GM23338 (cell line): ENCODE data around the gene CCDC28A. TPM values are rescaled to one million over a fixed set of nuclear protein-coding genes. Genes with fewer than 3 reads are reported as not detected.

Source experiments
- ATAC-seq: fragments of 200-7000 bp; cut with Tn5 transposase; 3 replicates; pipeline ENCODE4 v1.9.1; 2020
- DNase-seq: peaks from one replicate; pipeline ENCODE4 v3.0.0-alpha.2; 2015; ENCODE audit warnings: low spot score
- H2AFZ ChIP-seq: fragments of 200-600 bp; sonication (generic); 2 replicates; pipeline ENCODE4 v1.8.0; 2016; ENCODE audit warnings: antibody characterized with exemption, mild to moderate bottlenecking, moderate library complexity
- H3F3A ChIP-seq: fragments of 200-600 bp; sonication (generic); replicated peaks from 2 replicates; pipeline ENCODE4 v1.8.0; 2017; ENCODE audit warnings: antibody characterized with exemption, mixed run types, low read depth
- H3K27ac ChIP-seq: fragments of 200-600 bp; sonication (generic); 2 replicates; pipeline ENCODE4 v1.6.1; 2016; ENCODE audit warnings: low read depth
- H3K27me3 ChIP-seq: fragments of 200-600 bp; sonication (generic); 2 replicates; pipeline ENCODE4 v1.8.0; 2016; ENCODE audit warnings: mild to moderate bottlenecking, mixed run types, moderate library complexity; ENCODE audit not compliant: insufficient read depth
- H3K36me3 ChIP-seq: fragments of 200-600 bp; sonication (generic); 2 replicates; pipeline ENCODE4 v1.8.0; 2016; ENCODE audit warnings: mild to moderate bottlenecking; ENCODE audit not compliant: insufficient read depth
- H3K4me1 ChIP-seq: fragments of 200-600 bp; sonication (generic); 2 replicates; pipeline ENCODE4 v1.8.0; 2016; ENCODE audit warnings: mild to moderate bottlenecking, moderate library complexity; ENCODE audit not compliant: insufficient read depth
- H3K4me2 ChIP-seq: fragments of 200-600 bp; sonication (generic); 2 replicates; pipeline ENCODE4 v1.7.1; 2017; ENCODE audit warnings: mixed run types
- H3K4me3 ChIP-seq: fragments of 200-600 bp; sonication (generic); 2 replicates; pipeline ENCODE4 v1.6.1; 2016; ENCODE audit warnings: mixed run types
- H3K79me2 ChIP-seq: fragments of 200-600 bp; sonication (generic); replicated peaks from 2 replicates; pipeline ENCODE4 v1.8.0; 2017; ENCODE audit warnings: mild to moderate bottlenecking; ENCODE audit not compliant: insufficient read depth
- H3K9me2 ChIP-seq: fragments of 200-600 bp; sonication (generic); 2 replicates; pipeline ENCODE4 v1.8.0; 2017; ENCODE audit not compliant: insufficient read depth
- H4K20me1 ChIP-seq: fragments of 200-600 bp; sonication (generic); replicated peaks from 2 replicates; pipeline ENCODE4 v1.8.0; 2017; ENCODE audit warnings: mild to moderate bottlenecking; ENCODE audit not compliant: insufficient read depth
- H3K27ac Mint-ChIP-seq: 2 replicates; pipeline ENCODE4 v1.8.0; 2020; ENCODE audit warnings: inconsistent platforms, mild to moderate bottlenecking, moderate library complexity, mixed read lengths
- H3K27me3 Mint-ChIP-seq: 3 replicates; pipeline ENCODE4 v1.8.0; 2022; ENCODE audit warnings: low read depth, mild to moderate bottlenecking, moderate library complexity, mixed read lengths, inconsistent platforms; ENCODE audit not compliant: insufficient read depth, poor library complexity
- H3K36me3 Mint-ChIP-seq: 3 replicates; pipeline ENCODE4 v1.8.0; 2021; ENCODE audit warnings: low read depth, mild to moderate bottlenecking, inconsistent platforms, moderate library complexity, mixed read lengths
- H3K4me1 Mint-ChIP-seq: 3 replicates; pipeline ENCODE4 v1.8.0; 2020; ENCODE audit warnings: mild to moderate bottlenecking, inconsistent platforms, mixed read lengths
- H3K4me3 Mint-ChIP-seq: 3 replicates; pipeline ENCODE4 v1.8.0; 2021; ENCODE audit warnings: moderate library complexity, mild to moderate bottlenecking, inconsistent platforms, mixed read lengths
- H3K9me3 Mint-ChIP-seq: 3 replicates; pipeline ENCODE4 v1.8.0; 2020; ENCODE audit warnings: moderate library complexity, mild to moderate bottlenecking, inconsistent platforms, mixed read lengths
- CREB1 ChIP-seq: fragments of 250-450 bp; sonication (Bioruptor Pico); IDR thresholded peaks from 2 replicates; pipeline ENCODE4 v1.5.0; 2020; ENCODE audit warnings: low read depth, mild to moderate bottlenecking, moderate library complexity
- CTCF ChIP-seq, 2 experiments: fragments of 200-600 bp in 1 of 2; sonication (generic) in 1 of 2; conservative IDR thresholded peaks; 2 replicates each; pipeline versions ENCODE4 v1.5.1 to v1.6.1; 2016 to 2017; ENCODE audit warnings: antibody characterized with exemption in 2 of 2, low read depth in 2 of 2, mild to moderate bottlenecking in 2 of 2, moderate library complexity in 1 of 2
- ETS1 ChIP-seq: IDR thresholded peaks from 2 replicates; pipeline ENCODE4 v1.6.1; 2016; ENCODE audit warnings: antibody characterized with exemption
- EZH2 ChIP-seq: fragments of 200-600 bp; sonication (generic); IDR thresholded peaks from one replicate; pipeline ENCODE4 v1.8.0; 2017; ENCODE audit warnings: antibody characterized with exemption, mild to moderate bottlenecking, low read depth; ENCODE audit not compliant: unreplicated experiment
- EZH2phosphoT487 ChIP-seq: fragments of 200-600 bp; sonication (generic); IDR thresholded peaks from one replicate; pipeline ENCODE4 v1.8.1; 2018; ENCODE audit warnings: antibody characterized with exemption; ENCODE audit not compliant: unreplicated experiment
- NANOG ChIP-seq: IDR thresholded peaks from 2 replicates; pipeline ENCODE4 v1.6.1; 2016; ENCODE audit warnings: antibody characterized with exemption, borderline replicate concordance
- STAT1 ChIP-seq: IDR thresholded peaks from one replicate; pipeline ENCODE4 v1.6.1; 2016; ENCODE audit warnings: antibody characterized with exemption; ENCODE audit not compliant: unreplicated experiment
- ZNF114 ChIP-seq: fragments of 250-450 bp; sonication (Bioruptor Pico); IDR thresholded peaks from 2 replicates; pipeline ENCODE4 v1.5.0; 2020; ENCODE audit warnings: mild to moderate bottlenecking, moderate library complexity
- polyA plus RNA-seq: library from polyadenylated mRNA; unstranded; fragments of >200 nt; fragmentation: Nextera tagmentation; extraction: Ambion mirVana; gene quantifications from 2 replicates; pipeline ENCODE4 v1.2.1, GENCODE V29; 2016
- total RNA-seq: library from RNA; depleted of rRNA; stranded (reverse); fragments of >200 nt; shearing (Covaris generic); gene quantifications from 2 replicates; pipeline ENCODE4 v1.2.3, GENCODE V29; 2014

Gene CCDC28A
- total and polyA plus RNA-seq, 2 experiments from 2014 or later = 11.2 to 14.0 TPM

GRCh38 chr6:138805016-138805765 is 31.6 kb downstream of the CCDC28A start (continued):
- TF ChIP-seq CREB1 (CRISPR knock-in tag) = no peak
- TF ChIP-seq ETS1 = no peak
- no peak for TF ChIP-seq EZH2
- TF ChIP-seq ZNF114 (CRISPR knock-in tag) = no peak

- Mint-ChIP-seq H3K9me3 (no peaks in the 10 kb centered on the region), H3K36me3 (no peaks in the 10 kb centered on the region), H3K27ac (no peak overlapping the region), H3K27me3 (peaks cover 3% of the 10 kb centered on the region), H3K4me3 (no peak overlapping the region), H3K4me1 (no peaks in the 10 kb centered on the region)
- H3K27me3 ChIP-seq = no peaks in the 10 kb centered on the region
- H3K4me3 ChIP-seq = no peak overlapping the region
- no peaks in the 10 kb centered on the region for H3K79me2 ChIP-seq
- H3K27ac ChIP-seq = no peak overlapping the region
- no peaks in the 10 kb centered on the region for H4K20me1 ChIP-seq
- H3K36me3 ChIP-seq = no peaks in the 10 kb centered on the region
- H2AFZ ChIP-seq = no peak overlapping the region
- H3K4me1 ChIP-seq = no peaks in the 10 kb centered on the region
- TF ChIP-seq NANOG (no peak), STAT1 (no peak)
- ATAC-seq = no peak
- no peaks in the 10 kb centered on the region for H3F3A ChIP-seq
- no peak overlapping the region for H3K4me2 ChIP-seq
- H3K9me2 ChIP-seq = no peaks in the 10 kb centered on the region
- no peak for DNase-seq
These were observed 33.3 kb downstream of the CCDC28A start for GRCh38 chr6:138806889-138807288.

- no peaks in the 10 kb centered on the region for H3F3A ChIP-seq
- H3K36me3 ChIP-seq = no peaks in the 10 kb centered on the region
- no peaks in the 10 kb centered on the region for H3K9me2 ChIP-seq
- no peaks in the 10 kb centered on the region for H3K27me3 ChIP-seq
- Mint-ChIP-seq H3K27me3 (peaks cover 3% of the 10 kb centered on the region), H3K27ac (no peak overlapping the region), H3K4me1 (no peaks in the 10 kb centered on the region), H3K9me3 (no peaks in the 10 kb centered on the region), H3K4me3 (no peak overlapping the region), H3K36me3 (no peaks in the 10 kb centered on the region)
- H2AFZ ChIP-seq = no peak overlapping the region
- no peak overlapping the region for H3K4me3 ChIP-seq
- ATAC-seq = no peak
- no peak overlapping the region for H3K27ac ChIP-seq
- DNase-seq = no peak
- no peak overlapping the region for H3K4me2 ChIP-seq
- no peaks in the 10 kb centered on the region for H4K20me1 ChIP-seq
- no peaks in the 10 kb centered on the region for H3K4me1 ChIP-seq
- no peak for TF ChIP-seq EZH2phosphoT487
- TF ChIP-seq CTCF (conservative IDR thresholded peaks at IDR 0.05; ENCODE audit: low read depth in 2 of 2) = no peak
- TF ChIP-seq NANOG = no peak
- H3K79me2 ChIP-seq = no peaks in the 10 kb centered on the region
These were observed 36.1 kb downstream of the CCDC28A start for GRCh38 chr6:138809677-138810076.
